IMR-90 (cell line): Measurements from ENCODE around the gene AGAP1. TPM values are rescaled to one million over a fixed set of nuclear protein-coding genes. Genes with fewer than 3 reads are reported as not detected.

ENCODE experiments used
- ATAC-seq: fragments of 200-7000 bp; cut with Tn5 transposase; 2 replicates; pipeline ENCODE4 v1.9.1; 2020; ENCODE audit warnings: low read depth, mild to moderate bottlenecking, moderate library complexity
- BruUV-seq: library from RNA; stranded (reverse); fragments of 400-500 nt; replicated peaks from 2 replicates; lab custom pipeline; 2021; lab: Mats Ljungman, UMichigan
- CTCF ChIA-PET: fragments of 300-600 bp; formaldehyde crosslinking; extraction: SDS; loops from one replicate; lab custom pipeline; 2021; ENCODE audit warnings: antibody characterized with exemption; lab: Yijun Ruan, JAX
- POLR2A ChIA-PET: fragments of 300-600 bp; sonication (Branson Sonifier 250); formaldehyde crosslinking; loops from one replicate; lab custom pipeline; 2022; ENCODE audit warnings: antibody characterized with exemption; ENCODE audit not compliant: unreplicated experiment; lab: Charles Lee
- DNase-seq: peaks from one replicate; pipeline ENCODE4 v3.0.0; 2013
- H2AFZ ChIP-seq: replicated peaks from 2 replicates; pipeline ENCODE3; 2013; ENCODE audit warnings: low read length, mild to moderate bottlenecking; ENCODE audit not compliant: poor library complexity
- H2AK5ac ChIP-seq: 2 replicates; pipeline ENCODE4 v1.6.1; 2013; ENCODE audit warnings: low read depth, low read length, inconsistent platforms
- H2AK9ac ChIP-seq: replicated peaks from 2 replicates; pipeline ENCODE3; 2013; ENCODE audit warnings: mild to moderate bottlenecking, low read depth, low read length, moderate library complexity; ENCODE audit not compliant: poor library complexity
- H2BK120ac ChIP-seq: 2 replicates; pipeline ENCODE4 v1.6.1; 2013; ENCODE audit warnings: low read depth, low read length, inconsistent platforms
- H2BK15ac ChIP-seq: 3 replicates; pipeline ENCODE4 v1.6.1; 2013; ENCODE audit warnings: low read depth, low read length, inconsistent platforms
- H2BK20ac ChIP-seq: 2 replicates; pipeline ENCODE4 v1.6.1; 2013; ENCODE audit warnings: low read depth, mild to moderate bottlenecking, inconsistent platforms, low read length, moderate library complexity
- H2BK5ac ChIP-seq: 2 replicates; pipeline ENCODE4 v1.6.1; 2013; ENCODE audit warnings: mild to moderate bottlenecking, low read depth, low read length, inconsistent platforms; ENCODE audit not compliant: poor library complexity, severe bottlenecking
- H3K14ac ChIP-seq: replicated peaks from 2 replicates; pipeline ENCODE4 v1.6.1; 2013; ENCODE audit warnings: low read depth, low read length, inconsistent platforms
- H3K18ac ChIP-seq: 2 replicates; pipeline ENCODE4 v1.6.1; 2013; ENCODE audit warnings: low read depth, low read length, control low read depth
- H3K23ac ChIP-seq: 2 replicates; pipeline ENCODE4 v1.6.1; 2013; ENCODE audit warnings: low read depth, low read length, inconsistent platforms
- H3K27ac ChIP-seq: 2 replicates; pipeline ENCODE4 v1.5.1; 2013; ENCODE audit warnings: mild to moderate bottlenecking, control low read depth, low read length; ENCODE audit not compliant: insufficient read depth
- H3K27me3 ChIP-seq: 2 replicates; pipeline ENCODE4 v1.6.1; 2013; ENCODE audit warnings: low read length; ENCODE audit not compliant: control insufficient read depth, insufficient read depth
- H3K36me3 ChIP-seq: 2 replicates; pipeline ENCODE4 v1.6.1; 2013; ENCODE audit warnings: low read length, mixed read lengths; ENCODE audit not compliant: control insufficient read depth, insufficient read depth
- H3K4ac ChIP-seq: 2 replicates; pipeline ENCODE4 v1.6.1; 2013; ENCODE audit warnings: low read depth, low read length, inconsistent platforms
- H3K4me1 ChIP-seq: 2 replicates; pipeline ENCODE4 v1.6.1; 2013; ENCODE audit warnings: low read length, mixed read lengths; ENCODE audit not compliant: control insufficient read depth, insufficient read depth
- H3K4me2 ChIP-seq: 2 replicates; pipeline ENCODE4 v1.6.1; 2013; ENCODE audit warnings: low read depth, mild to moderate bottlenecking, control low read depth, low read length, moderate library complexity
- H3K4me3 ChIP-seq: 2 replicates; pipeline ENCODE4 v1.5.1; 2013; ENCODE audit warnings: low read depth, mild to moderate bottlenecking, control low read depth, low read length, moderate library complexity; ENCODE audit not compliant: insufficient read depth
- H3K56ac ChIP-seq: 2 replicates; pipeline ENCODE4 v1.6.1; 2013; ENCODE audit warnings: low read length, inconsistent platforms; ENCODE audit not compliant: insufficient read depth; ENCODE audit errors: extremely low read depth
- H3K79me1 ChIP-seq, 2 experiments: 2 replicates each; pipeline ENCODE4 v1.6.1; 2013; ENCODE audit warnings: low read length in 2 of 2, inconsistent platforms in 1 of 2, low read depth in 1 of 2
- H3K9ac ChIP-seq: 2 replicates; pipeline ENCODE4 v1.6.1; 2013; ENCODE audit warnings: low read depth, low read length, control low read depth
- H3K9me1 ChIP-seq: 2 replicates; pipeline ENCODE4 v1.6.1; 2013; ENCODE audit warnings: low read length, inconsistent platforms; ENCODE audit not compliant: insufficient read depth
- H3K9me3 ChIP-seq: 2 replicates; pipeline ENCODE4 v1.6.1; 2013; ENCODE audit warnings: low read length; ENCODE audit not compliant: control insufficient read depth, insufficient read depth
- H4K20me1 ChIP-seq: 2 replicates; pipeline ENCODE4 v1.6.1; 2013; ENCODE audit warnings: low read length, inconsistent platforms; ENCODE audit not compliant: insufficient read depth
- H4K5ac ChIP-seq: 2 replicates; pipeline ENCODE4 v1.6.1; 2013; ENCODE audit warnings: mild to moderate bottlenecking, low read depth, low read length, control low read depth
- H4K8ac ChIP-seq, 2 experiments: 2 replicates each; pipeline ENCODE4 v1.6.1; 2013; ENCODE audit warnings: low read depth in 2 of 2, low read length in 2 of 2, control low read depth in 1 of 2, inconsistent platforms in 1 of 2
- H4K91ac ChIP-seq: 2 replicates; pipeline ENCODE4 v1.6.1; 2013; ENCODE audit warnings: low read depth, low read length, inconsistent platforms; ENCODE audit not compliant: insufficient read depth
- MAFK ChIP-seq: IDR thresholded peaks from 2 replicates; pipeline ENCODE4 v1.6.1; 2012; ENCODE audit warnings: low read depth, low read length, improper control_type of control experiment
- WGBS, 2 experiments: methylation state at CpG; one replicate each; pipeline versions ENCODE4 v1.1.5 to v1.1.7; 2013; ENCODE audit warnings: missing lambda C conversion rate in 2 of 2; ENCODE audit not compliant: insufficient read length in 1 of 2; ENCODE audit errors: extremely low coverage in 2 of 2; 5-methylcytosine and 5-hydroxymethylcytosine counted together
- dilution Hi-C: fragments of 300-500 bp; cut with HindIII; formaldehyde crosslinking; loops from one replicate; pipeline ENCODE4 v1.14.3; 2018; ENCODE audit warnings: low sequenced_read_pairs; ENCODE audit not compliant: unreplicated experiment
- in situ Hi-C: fragments of 300-500 bp; cut with MboI; formaldehyde crosslinking; loops from 3 replicates; pipeline ENCODE4 v1.14.3; 2019; ENCODE audit warnings: low sequenced_read_pairs, inconsistent platforms, mixed read lengths
- intact Hi-C: fragments of 100-400 bp; cut with micrococcal nuclease; formaldehyde crosslinking; loops from 2 replicates; pipeline ENCODE4 v1.10.0; 2022
- polyA plus RNA-seq, 3 experiments: library from polyadenylated mRNA; depleted of rRNA; stranded (reverse); fragments of >200 nt; gene quantifications; 2 replicates each; pipeline ENCODE4 v1.2.3, GENCODE V29; 2012; ENCODE audit warnings: low replicate concordance in 1 of 3
- total RNA-seq: library from RNA; depleted of rRNA; stranded (reverse); fragments of >200 nt; gene quantifications from 2 replicates; pipeline ENCODE4 v1.2.3, GENCODE V29; 2012
- TF ChIP-seq, protein P1 (sequence below): fragments of 150-350 bp; IDR thresholded peaks from 2 replicates; pipeline ENCODE4 v1.6.1; 2017; ENCODE audit warnings: mild to moderate bottlenecking, antibody characterized with exemption, low read length, low read depth

The AGAP1 gene
- total and polyA plus RNA-seq, 2 of the 4 experiments (the other 2 are of a cell fraction) = 15.1 to 16.4 TPM

DNA sequence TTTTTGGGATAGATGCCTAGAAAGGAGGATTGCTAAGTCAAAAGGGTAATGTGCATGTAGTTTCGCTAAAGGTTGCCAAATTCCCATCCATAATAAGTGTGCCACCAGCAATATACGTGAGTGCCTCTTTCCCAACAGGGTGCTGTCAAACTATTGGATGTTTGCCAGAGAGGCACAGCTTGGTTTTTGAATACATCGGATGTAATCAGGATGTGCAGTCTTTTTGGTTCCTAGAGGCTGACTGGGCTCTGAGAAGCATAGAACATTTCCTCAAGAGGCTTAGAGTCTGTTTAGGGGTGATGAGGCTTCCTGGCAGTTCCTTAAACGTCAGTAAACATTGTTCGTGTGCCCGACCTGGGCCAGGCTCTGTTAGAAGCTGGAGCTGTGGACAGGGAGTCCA is 28.0 kb downstream of the AGAP1 start:
- in situ Hi-C loops = no loop called here
- ChIA-PET CTCF (no interaction called here), POLR2A (no interaction called here)
- H3K9ac ChIP-seq = no peak overlapping the region
- H2BK15ac ChIP-seq = no peak overlapping the region
- H3K79me1 ChIP-seq = peaks cover 34 to 62% of the 10 kb centered on the region in 2 experiments
- H2AK5ac ChIP-seq = no peak overlapping the region
- H3K9me1 ChIP-seq = peaks cover 11% of the 10 kb centered on the region; the same call in 1 of the 2 replicates
- H3K27ac ChIP-seq = no peak overlapping the region
- no peak for TF ChIP-seq MAFK
- TF ChIP-seq, protein P1, sequence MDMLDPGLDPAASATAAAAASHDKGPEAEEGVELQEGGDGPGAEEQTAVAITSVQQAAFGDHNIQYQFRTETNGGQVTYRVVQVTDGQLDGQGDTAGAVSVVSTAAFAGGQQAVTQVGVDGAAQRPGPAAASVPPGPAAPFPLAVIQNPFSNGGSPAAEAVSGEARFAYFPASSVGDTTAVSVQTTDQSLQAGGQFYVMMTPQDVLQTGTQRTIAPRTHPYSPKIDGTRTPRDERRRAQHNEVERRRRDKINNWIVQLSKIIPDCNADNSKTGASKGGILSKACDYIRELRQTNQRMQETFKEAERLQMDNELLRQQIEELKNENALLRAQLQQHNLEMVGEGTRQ = no peak
- intact Hi-C loops = no loop called here
- no peak overlapping the region for H2BK5ac ChIP-seq
- no peak overlapping the region for H3K4me3 ChIP-seq
- H3K18ac ChIP-seq = no peak overlapping the region
- H3K36me3 ChIP-seq = no peaks in the 10 kb centered on the region
- 40% methylated on average over 1 of the region's 6 CpGs; no CpG with 5 or more reads in 1 of the 2 experiments for WGBS, 2 experiments
- no peak overlapping the region for H2AK9ac ChIP-seq
- H3K14ac ChIP-seq = no peak overlapping the region
- no peaks in the 10 kb centered on the region for H3K27me3 ChIP-seq
- H4K91ac ChIP-seq = no peak overlapping the region
- dilution Hi-C loops = no loop called here
- no peak for ATAC-seq
- no peak overlapping the region for H2BK20ac ChIP-seq
- peaks cover 62% of the 10 kb centered on the region for H4K20me1 ChIP-seq
- H3K4ac ChIP-seq = no peak overlapping the region
- no peaks in the 10 kb centered on the region for H3K9me3 ChIP-seq
- no peak overlapping the region for H4K8ac ChIP-seq
- no TSS peak for BruUV-seq
- H3K4me2 ChIP-seq = no peak overlapping the region
- DNase-seq = no peak
- H3K56ac ChIP-seq = no peak overlapping the region
- H2BK120ac ChIP-seq = no peak overlapping the region
- no peak overlapping the region for H3K23ac ChIP-seq
- no peaks in the 10 kb centered on the region; the same call in none of the 2 replicates for H3K4me1 ChIP-seq
- no peak overlapping the region for H4K5ac ChIP-seq
- no peak overlapping the region for H2AFZ ChIP-seq
